ENCODE data around the gene ANXA7. TPM values are rescaled to one million over a fixed set of nuclear protein-coding genes. Genes with fewer than 3 reads are reported as not detected.

ANXA7 gene
- total RNA-seq: 103 and 121 TPM in 2 replicates

GRCh38 chr10:73413528-73414229 is at the start of gene ANXA7:
Gene ANXA7, minus strand, starts transcription at chr10:73414058. Its CDS starts 13,202 bp downstream, at chr10:73400856.

GRCh38 chr10:73433538-73433867 is 19.6 kb upstream of the ANXA7 start, which contains the start of gene MSS51:
Gene MSS51, minus strand, starts transcription at chr10:73433561. Its CDS starts 5,277 bp downstream, at chr10:73428284.

GRCh38 chr10:73358331-73359279 is 55.3 kb downstream of the ANXA7 start, which contains the start of gene CFAP70:
Gene CFAP70, minus strand, starts transcription at chr10:73358864. Its CDS starts 4,068 bp downstream, at chr10:73354796.

Other genes starting within 250 kb of the ANXA7 start
- gene ECD, start 246.1 kb downstream of the ANXA7 start, total RNA-seq: 24.1 and 30.6 TPM in 2 replicates
- gene FAM149B1, start 245.9 kb downstream of the ANXA7 start, total RNA-seq: 32.4 and 38.0 TPM in 2 replicates
- gene DNAJC9, start 166.8 kb downstream of the ANXA7 start, total RNA-seq: 22.0 and 34.3 TPM in 2 replicates
- 45.4 and 54.6 TPM in 2 replicates for gene MRPS16, start 161.4 kb downstream of the ANXA7 start, total RNA-seq
- gene CFAP70, start 55.2 kb downstream of the ANXA7 start, total RNA-seq: 0.97 and 1.5 TPM in 2 replicates
- 2.1 and 2.7 TPM in 2 replicates for gene MSS51, start 19.5 kb upstream of the ANXA7 start, total RNA-seq
- gene PPP3CB, start 82.0 kb upstream of the ANXA7 start, total RNA-seq: 43.4 and 66.7 TPM in 2 replicates
- gene USP54, start 177.3 kb upstream of the ANXA7 start, total RNA-seq: 9.8 and 11.8 TPM in 2 replicates
- gene MYOZ1, start 227.4 kb upstream of the ANXA7 start, total RNA-seq: 0.05 and 0.30 TPM in 2 replicates
- gene SYNPO2L, start 242.0 kb upstream of the ANXA7 start, total RNA-seq: 0.42 TPM in 1 of 2 replicates, not detected in the other

Measured in smooth muscle cell of the umbilical artery (primary cell).